Measurements from ENCODE around the gene DNAI7.

Gene DNAI7

DNA sequence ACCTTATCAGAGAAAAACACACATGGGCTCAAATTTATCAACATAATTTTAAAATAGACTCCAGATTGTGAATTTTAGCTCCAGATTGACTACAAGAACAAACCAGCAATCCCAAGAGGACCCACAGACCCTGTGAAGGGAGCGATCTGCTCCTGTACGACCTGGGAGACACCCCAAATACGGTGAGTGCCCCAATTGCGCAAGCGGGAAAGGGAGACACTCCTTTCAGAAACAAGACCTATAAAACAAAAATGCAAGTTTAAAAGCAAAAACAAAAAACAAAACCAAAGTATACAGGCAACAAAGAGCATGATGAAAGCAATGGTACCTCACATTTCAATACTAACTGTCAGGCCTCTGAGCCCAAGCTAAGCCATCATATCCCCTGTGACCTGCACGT, 32.1 kb downstream of the DNAI7 start:
- no peak for DNase-seq

DNA sequence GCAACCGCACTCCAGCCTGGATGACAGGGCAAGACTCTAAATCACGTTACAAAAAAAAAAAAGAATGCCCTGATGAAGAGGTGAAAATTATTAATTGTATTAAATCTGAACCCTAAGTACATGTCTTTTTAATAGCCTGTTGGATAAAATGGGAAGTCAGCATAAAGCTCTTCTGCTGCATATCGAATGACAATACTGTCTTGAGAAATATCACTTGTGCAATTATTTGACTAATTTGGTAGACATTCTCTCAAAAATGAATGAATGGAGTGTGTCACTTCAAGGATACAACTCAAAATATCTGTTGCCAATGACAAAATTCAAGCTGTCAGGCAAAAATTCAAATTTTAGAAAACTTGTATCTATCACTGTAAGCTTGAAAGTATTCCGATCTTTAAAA, 38.9 kb downstream of the DNAI7 start:
- DNase-seq = no peak

GRCh38 chr12:25155022-25155576, 39.9 kb downstream of the DNAI7 start:
- DNase-seq = no peak

- no peak for DNase-seq
Measured at GRCh38 chr12:25152055-25152454, 42.9 kb downstream of the DNAI7 start.

DNA sequence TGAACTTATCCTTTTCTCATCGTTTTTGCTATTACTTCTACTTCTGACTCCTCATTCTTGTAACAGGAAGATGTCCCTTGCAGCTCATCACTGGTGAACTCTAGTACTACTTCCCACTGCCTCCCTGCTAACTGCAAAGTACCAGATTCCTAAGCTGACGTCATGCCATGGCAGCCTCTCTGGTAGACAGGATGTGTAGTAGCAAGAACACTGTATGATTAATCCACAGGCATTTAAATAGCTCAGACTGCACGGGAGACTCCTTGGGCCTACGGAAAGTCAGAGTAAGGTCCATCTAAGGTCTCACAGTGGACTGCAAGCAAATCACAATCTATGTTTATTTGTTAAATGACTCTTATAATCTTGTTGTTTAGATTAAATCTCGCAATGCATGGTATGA, 43.5 kb downstream of the DNAI7 start:
- no peak for DNase-seq

GRCh38 chr12:25146686-25147085, 48.3 kb downstream of the DNAI7 start:
- DNase-seq = no peak

DNA sequence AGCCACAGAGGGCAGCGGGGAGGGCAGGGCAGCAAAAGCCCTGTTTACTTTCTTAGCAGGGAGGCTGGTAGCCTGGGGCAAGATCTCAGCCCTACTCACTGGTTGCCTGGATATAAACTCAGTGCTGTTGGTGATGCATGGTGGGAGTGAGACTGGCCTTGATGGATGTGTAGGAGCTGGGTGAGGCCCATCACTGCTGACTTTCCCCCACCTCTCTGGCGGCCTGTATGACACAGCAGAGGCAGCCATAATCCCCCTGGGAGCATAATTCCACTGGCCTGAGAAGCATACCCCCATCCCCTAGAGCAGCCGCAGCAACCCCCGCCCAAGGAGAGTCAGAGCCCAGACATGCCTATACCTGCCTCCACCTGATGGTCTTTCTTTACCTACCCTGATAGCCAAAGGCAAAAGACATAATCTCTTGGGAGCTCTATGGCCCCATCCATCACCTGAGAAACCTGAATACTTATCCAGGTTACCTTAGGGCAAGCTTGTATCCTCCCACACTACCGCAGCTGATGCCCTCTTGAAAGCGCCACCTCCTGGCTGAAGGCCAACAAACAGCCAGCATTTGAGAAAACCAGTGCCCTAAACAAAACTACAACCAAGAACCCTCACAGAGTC, 59.3 kb downstream of the DNAI7 start:
- no peak for DNase-seq

GRCh38 chr12:25131270-25131669, 63.7 kb downstream of the DNAI7 start:
- no peak for DNase-seq

DNA sequence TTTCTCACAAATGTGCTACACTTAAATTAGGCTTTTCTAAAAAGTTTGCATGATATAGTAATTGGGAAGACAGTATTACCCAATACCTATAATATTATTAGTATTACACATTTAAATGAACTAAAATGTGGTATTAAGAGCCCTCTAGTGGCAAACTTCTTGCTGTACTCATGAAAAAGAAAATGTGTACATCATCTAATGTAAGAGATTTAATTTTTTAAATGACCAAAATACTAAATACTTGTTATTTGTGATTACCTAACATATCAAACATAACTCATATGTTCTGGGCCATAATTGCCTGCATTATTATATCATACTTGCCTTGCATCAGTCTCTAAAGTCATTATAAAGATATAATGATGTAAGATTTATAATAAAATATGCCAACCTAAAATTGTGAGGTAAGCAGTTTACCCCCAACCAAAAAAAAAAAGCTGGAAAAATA, 64.2 kb downstream of the DNAI7 start:
- peak; percentile 59 for DNase-seq

DNA sequence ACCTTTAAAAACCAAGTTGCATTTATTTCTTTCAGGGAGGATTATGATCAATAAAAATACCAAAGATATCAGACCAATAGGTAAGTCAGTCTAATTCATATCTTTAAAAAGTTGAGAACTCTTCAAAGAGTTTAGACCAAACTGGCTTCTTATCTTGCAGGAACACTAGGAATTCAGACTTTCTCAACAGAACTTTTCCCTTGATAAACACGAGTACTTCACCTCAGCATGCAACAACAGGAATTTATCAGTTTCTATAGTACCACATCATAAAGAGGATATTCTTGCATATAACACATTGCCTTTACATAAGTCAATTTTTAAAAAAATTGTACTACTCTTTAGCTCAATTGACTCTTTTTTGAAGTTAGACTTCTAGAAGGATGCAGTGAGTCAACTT, 68.2 kb downstream of the DNAI7 start:
- no peak for DNase-seq

- no peak for DNase-seq
Measured at GRCh38 chr12:25126101-25126500, 68.9 kb downstream of the DNAI7 start.

- DNase-seq = no peak
Measured at GRCh38 chr12:25124493-25124892, 70.5 kb downstream of the DNAI7 start.

DNA sequence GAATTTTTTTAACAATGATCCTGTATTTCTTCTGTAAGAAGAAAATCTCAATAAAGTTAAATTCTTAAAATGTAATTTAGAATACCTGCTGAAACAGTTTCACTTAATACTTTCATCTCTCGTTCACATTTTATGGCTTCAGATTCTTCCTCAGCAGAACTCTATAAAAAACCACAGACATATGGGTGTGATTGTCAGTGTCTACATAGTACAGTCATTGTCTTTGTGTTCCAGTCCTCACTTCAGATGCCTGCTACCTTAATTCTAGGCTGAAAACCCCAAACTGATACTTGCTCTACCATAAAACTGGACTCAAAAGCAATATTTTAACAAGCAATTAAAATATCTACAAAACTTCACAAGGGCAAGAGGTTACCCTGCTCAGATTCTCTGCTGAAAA, 71.8 kb downstream of the DNAI7 start:
- no peak for DNase-seq

- no peak for DNase-seq
Measured at GRCh38 chr12:25121916-25122315, 73.0 kb downstream of the DNAI7 start.

- DNase-seq = no peak
Measured at GRCh38 chr12:25121110-25121509, 73.8 kb downstream of the DNAI7 start.

- DNase-seq = no peak
Measured at GRCh38 chr12:25119020-25119419, 75.9 kb downstream of the DNAI7 start.

DNA sequence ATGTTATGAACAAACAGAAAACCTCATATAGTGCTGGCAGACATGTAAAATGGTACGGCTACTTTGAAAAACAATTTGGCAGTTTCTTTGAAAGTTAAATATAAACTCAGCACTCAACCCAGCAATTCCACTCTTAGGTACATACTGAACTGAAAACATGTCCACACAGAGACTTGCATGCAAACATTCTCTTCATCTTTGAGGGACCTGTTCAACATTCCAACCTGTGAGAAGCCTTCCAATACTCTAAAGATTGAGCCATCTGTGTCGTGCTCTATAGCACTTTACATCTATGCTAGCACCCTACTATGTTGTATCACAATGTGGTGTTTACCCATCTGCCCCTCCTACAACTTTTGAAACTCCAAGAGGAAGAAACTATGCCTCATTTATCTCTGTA, 79.3 kb downstream of the DNAI7 start:
- DNase-seq = no peak

DNA sequence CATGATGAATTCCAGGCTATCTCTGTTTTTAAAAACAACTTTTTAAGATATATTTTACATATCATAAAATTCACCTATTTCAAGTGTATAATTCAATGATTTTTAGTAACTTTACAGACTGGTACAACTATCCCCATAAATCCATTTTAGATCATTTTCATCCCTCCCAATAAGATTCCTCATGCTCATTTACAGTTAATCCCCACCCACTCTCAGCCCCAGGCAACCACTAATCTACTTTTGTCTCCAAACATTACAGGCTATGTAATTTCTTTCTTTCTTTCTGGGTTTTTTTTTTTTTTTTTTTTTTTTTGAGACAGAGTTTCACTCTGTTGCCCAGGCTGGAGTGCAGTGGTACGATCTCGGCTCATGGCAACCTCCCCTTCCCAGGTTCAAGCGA, 81.3 kb downstream of the DNAI7 start:
- no peak for DNase-seq

DNA sequence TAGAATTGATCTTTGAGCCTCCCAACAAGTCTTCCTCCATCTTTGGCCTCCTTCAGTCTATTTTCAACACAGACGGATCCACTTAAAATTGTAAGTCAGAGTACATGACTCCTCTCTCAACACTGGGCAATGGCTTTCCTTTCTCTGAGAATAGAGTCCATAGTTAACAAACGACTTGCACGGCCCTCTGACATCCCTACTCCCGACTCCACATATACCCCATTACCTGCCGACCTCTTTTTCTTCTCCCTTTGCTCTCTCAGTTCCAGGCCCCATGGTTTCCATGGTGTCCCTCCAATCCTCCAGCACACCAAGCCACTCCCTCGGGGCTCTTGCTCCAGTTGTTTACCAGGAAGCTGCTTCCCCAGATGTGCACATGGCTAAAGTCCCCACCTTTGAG, 84.7 kb downstream of the DNAI7 start:
- DNase-seq = no peak

DNA sequence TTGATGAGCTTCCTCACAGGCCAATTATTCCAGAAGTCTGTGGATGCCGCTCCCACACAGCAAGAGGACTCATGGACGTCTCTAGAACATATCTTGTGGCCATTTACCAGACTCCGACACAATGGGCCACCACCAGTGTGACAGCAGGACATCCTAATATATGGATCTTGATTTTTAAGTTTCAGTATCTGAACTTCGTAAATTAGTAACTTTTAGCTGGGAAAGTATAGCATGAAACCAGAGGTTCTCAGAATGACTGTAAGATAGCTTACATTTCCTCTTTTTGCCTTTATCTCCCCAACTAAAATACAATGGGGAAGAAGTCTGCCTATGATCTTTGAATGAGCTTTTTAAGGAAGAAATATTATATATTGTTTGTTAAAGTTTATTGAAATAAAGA, 87.0 kb downstream of the DNAI7 start:
- no peak for DNase-seq

GRCh38 chr12:25106818-25107217, 88.1 kb downstream of the DNAI7 start:
- no peak for DNase-seq

- no peak for DNase-seq
Measured at GRCh38 chr12:25102402-25102801, 92.6 kb downstream of the DNAI7 start.

GRCh38 chr12:25101092-25101445, 93.9 kb downstream of the DNAI7 start:
- no peak for DNase-seq

DNA sequence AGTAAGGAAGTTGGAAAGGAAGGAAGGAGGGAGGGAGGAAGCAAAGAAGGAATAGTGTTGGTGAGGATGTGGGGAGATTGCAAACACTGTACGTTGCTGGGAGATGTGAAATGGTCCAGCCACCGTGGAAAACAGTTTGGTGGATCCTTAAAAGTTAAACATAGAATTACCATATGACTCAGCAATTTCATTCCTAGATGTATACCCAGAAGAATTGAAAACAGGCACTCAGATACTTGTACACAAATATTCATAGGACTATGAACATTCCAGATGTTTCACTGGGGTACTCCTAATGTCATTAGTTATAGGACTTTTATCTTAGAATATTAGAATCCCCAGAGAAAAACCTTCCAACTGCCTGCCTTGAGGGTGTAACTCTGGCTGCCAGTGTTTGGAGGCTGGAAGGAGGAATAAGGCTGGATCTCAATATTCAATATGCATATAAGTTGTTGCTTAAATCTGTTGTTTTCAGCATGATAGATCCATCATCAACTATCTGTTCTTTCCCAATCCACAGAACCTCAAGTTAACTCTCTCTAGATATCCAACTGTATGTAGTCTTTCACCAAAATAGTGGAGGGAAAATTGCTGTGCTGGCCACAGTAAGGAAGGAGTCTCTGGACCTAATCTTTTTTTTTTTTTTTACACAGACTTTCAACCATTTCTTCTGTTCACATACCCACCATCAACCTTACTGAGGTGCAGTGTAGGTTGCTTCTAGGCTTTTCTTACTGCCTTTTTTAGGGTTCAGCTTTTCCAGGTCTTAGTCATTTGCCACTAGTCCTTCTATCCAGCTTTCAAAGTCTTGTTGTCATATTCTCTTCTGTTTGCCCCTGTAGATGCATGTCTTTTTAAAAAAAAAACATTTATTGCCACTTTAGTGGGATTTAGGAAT, 94.5 kb downstream of the DNAI7 start:
- DNase-seq = no peak
